H1 (cell line): ENCODE data around the gene KLF6. TPM values are rescaled to one million over a fixed set of nuclear protein-coding genes. Genes with fewer than 3 reads are reported as not detected.

Experiments used
- CTCF ChIA-PET: fragments of 300-600 bp; sonication (Branson Sonifier 250); formaldehyde crosslinking; loops from one replicate; lab custom pipeline; 2021; ENCODE audit not compliant: partially characterized antibody; lab: Charles Lee
- POLR2A ChIA-PET: fragments of 300-600 bp; sonication (Branson Sonifier 250); formaldehyde crosslinking; loops from one replicate; lab custom pipeline; 2021; ENCODE audit warnings: inconsistent platforms; ENCODE audit not compliant: partially characterized antibody; lab: Charles Lee
- DNase-seq, 2 experiments: peaks; one replicate each; pipeline versions ENCODE4 v3.0.0 to v3.0.0-alpha.2; 2010 to 2022; ENCODE audit warnings: low spot score in 2 of 2, low read depth in 1 of 2, mixed read lengths in 1 of 2
- FAIRE-seq: peaks from 2 replicates; lab custom pipeline; 2011; peaks lifted over from hg19 to GRCh38; lab: Jason Lieb, UNC
- H2AFZ ChIP-seq: 2 replicates; pipeline ENCODE4 v1.8.1; 2012; ENCODE audit warnings: low read length, inconsistent platforms
- H2AK5ac ChIP-seq: 2 replicates; pipeline ENCODE4 v1.6.1; 2013; ENCODE audit warnings: low read depth, low read length
- H2BK120ac ChIP-seq: replicated peaks from 2 replicates; pipeline ENCODE3; 2013; ENCODE audit warnings: low read depth, low read length, inconsistent platforms
- H2BK12ac ChIP-seq: 2 replicates; pipeline ENCODE4 v1.6.1; 2013; ENCODE audit warnings: low read depth, low read length
- H2BK15ac ChIP-seq: 2 replicates; pipeline ENCODE4 v1.6.1; 2013; ENCODE audit warnings: low read length
- H2BK20ac ChIP-seq: 2 replicates; pipeline ENCODE4 v1.6.1; 2013; ENCODE audit warnings: low read length
- H2BK5ac ChIP-seq: 2 replicates; pipeline ENCODE4 v1.6.1; 2013; ENCODE audit warnings: low read depth, low read length
- H3K14ac ChIP-seq: 2 replicates; pipeline ENCODE4 v1.6.1; 2013; ENCODE audit warnings: inconsistent platforms; ENCODE audit not compliant: insufficient read length
- H3K18ac ChIP-seq: 2 replicates; pipeline ENCODE4 v1.6.1; 2013; ENCODE audit warnings: low read length; ENCODE audit errors: extremely low read depth
- H3K23ac ChIP-seq: 2 replicates; pipeline ENCODE4 v1.6.1; 2013; ENCODE audit warnings: inconsistent platforms; ENCODE audit not compliant: insufficient read length
- H3K23me2 ChIP-seq: 2 replicates; pipeline ENCODE4 v1.6.1; 2013; ENCODE audit warnings: low read depth, low read length
- H3K27ac ChIP-seq: 2 replicates; pipeline ENCODE4 v1.6.1; 2011; ENCODE audit warnings: low read depth, low read length, inconsistent platforms
- H3K27me3 ChIP-seq, 4 experiments: replicated peaks in 1 of 4; 1 replicate in 1 of 4; 2 replicates in 3 of 4; pipeline versions ENCODE4 v1.6.1 to v1.8.1; 2011 to 2013; ENCODE audit warnings: low read length in 3 of 4, mild to moderate bottlenecking in 3 of 4, inconsistent platforms in 2 of 4, mixed read lengths in 2 of 4, moderate library complexity in 1 of 4; ENCODE audit not compliant: control insufficient read depth in 3 of 4, insufficient read depth in 3 of 4; ENCODE audit errors: extremely low read depth in 1 of 4
- H3K36me3 ChIP-seq, 4 experiments: 2 replicates each; pipeline versions ENCODE4 v1.6.1 to v1.8.1; 2011 to 2013; ENCODE audit warnings: mild to moderate bottlenecking in 4 of 4, low read length in 3 of 4, moderate library complexity in 2 of 4, control low read depth in 1 of 4, inconsistent platforms in 1 of 4; ENCODE audit not compliant: insufficient read depth in 4 of 4, control insufficient read depth in 2 of 4
- H3K4ac ChIP-seq: replicated peaks from 2 replicates; pipeline ENCODE3; 2013; ENCODE audit warnings: low read length, low read depth, mixed read lengths, inconsistent platforms; ENCODE audit not compliant: insufficient read length
- H3K4me1 ChIP-seq, 4 experiments: replicated peaks in 1 of 4; 1 replicate in 1 of 4; 2 replicates in 3 of 4; pipeline versions ENCODE4 v1.6.1 to v1.8.1; 2011 to 2013; ENCODE audit warnings: low read length in 3 of 4, inconsistent platforms in 2 of 4, mixed read lengths in 1 of 4; ENCODE audit not compliant: insufficient read depth in 4 of 4, control insufficient read depth in 3 of 4
- H3K4me2 ChIP-seq, 2 experiments: 2 replicates each; pipeline versions ENCODE4 v1.6.1 to v1.8.1; 2011 to 2013; ENCODE audit warnings: low read depth in 2 of 2, low read length in 2 of 2, control low read depth in 1 of 2, inconsistent platforms in 1 of 2, mild to moderate bottlenecking in 1 of 2; ENCODE audit not compliant: insufficient read depth in 1 of 2
- H3K4me3 ChIP-seq, 4 experiments: fragments of 200-600, 300-600 bp in 1 of 4; sonication (generic), shearing (Covaris generic), sonication (Bioruptor Twin) in 1 of 4; 2 replicates each; pipeline versions ENCODE4 v1.5.1 to v1.8.1; 2011 to 2016; ENCODE audit warnings: low read length in 4 of 4, low read depth in 3 of 4, control low read depth in 2 of 4, inconsistent platforms in 2 of 4, mild to moderate bottlenecking in 2 of 4, mixed read lengths in 1 of 4, moderate library complexity in 1 of 4; ENCODE audit not compliant: insufficient read depth in 2 of 4; ENCODE audit errors: extremely low read depth in 1 of 4
- H3K56ac ChIP-seq: replicated peaks from 2 replicates; pipeline ENCODE3; 2013; ENCODE audit warnings: low read depth, mild to moderate bottlenecking, mixed read lengths, low read length, inconsistent platforms; ENCODE audit not compliant: insufficient read length
- H3K79me1 ChIP-seq: 2 replicates; pipeline ENCODE4 v1.6.1; 2013; ENCODE audit warnings: low read depth, low read length, control low read depth
- H3K79me2 ChIP-seq, 2 experiments: 2 replicates each; pipeline versions ENCODE4 v1.6.1 to v1.8.1; 2012 to 2013; ENCODE audit warnings: low read length in 2 of 2, mild to moderate bottlenecking in 2 of 2, inconsistent platforms in 1 of 2; ENCODE audit not compliant: insufficient read depth in 2 of 2, control insufficient read depth in 1 of 2
- H3K9ac ChIP-seq, 4 experiments: replicated peaks in 1 of 4; 1 replicate in 1 of 4; 2 replicates in 3 of 4; pipeline versions ENCODE4 v1.6.1 to v1.8.1; 2011 to 2013; ENCODE audit warnings: low read depth in 3 of 4, low read length in 3 of 4, control low read depth in 2 of 4, mild to moderate bottlenecking in 2 of 4, moderate library complexity in 2 of 4, inconsistent platforms in 1 of 4; ENCODE audit errors: extremely low read depth in 1 of 4
- H3K9me3 ChIP-seq, 2 experiments: 2 replicates each; pipeline versions ENCODE4 v1.6.1 to v1.8.1; 2012 to 2013; ENCODE audit warnings: mild to moderate bottlenecking in 2 of 2, moderate library complexity in 2 of 2, control low read depth in 1 of 2, inconsistent platforms in 1 of 2, low read depth in 1 of 2, low read length in 1 of 2, mixed read lengths in 1 of 2; ENCODE audit not compliant: insufficient read depth in 2 of 2
- H4K20me1 ChIP-seq, 2 experiments: replicated peaks in 1 of 2; 2 replicates each; pipeline versions ENCODE3 to v1.8.1; 2011 to 2013; ENCODE audit warnings: inconsistent platforms in 2 of 2, low read length in 2 of 2, mild to moderate bottlenecking in 1 of 2; ENCODE audit not compliant: insufficient read depth in 2 of 2, control insufficient read depth in 1 of 2
- H4K5ac ChIP-seq: 2 replicates; pipeline ENCODE4 v1.6.1; 2013; ENCODE audit warnings: low read length, low read depth, mixed read lengths, inconsistent platforms; ENCODE audit not compliant: insufficient read length
- H4K8ac ChIP-seq: 2 replicates; pipeline ENCODE4 v1.8.0; 2013; ENCODE audit warnings: mild to moderate bottlenecking, moderate library complexity, low read length, inconsistent platforms; ENCODE audit not compliant: insufficient read depth; ENCODE audit errors: extremely low read depth
- H4K91ac ChIP-seq: replicated peaks from 2 replicates; pipeline ENCODE3; 2013; ENCODE audit warnings: low read length, mixed read lengths, inconsistent platforms; ENCODE audit not compliant: insufficient read length
- BCL11A ChIP-seq, 2 experiments: IDR thresholded peaks; one replicate each; pipeline ENCODE4 v1.6.1; 2011; ENCODE audit warnings: low read depth in 2 of 2, low read length in 2 of 2, mild to moderate bottlenecking in 2 of 2
- CBX5 ChIP-seq: fragments of 300-800, 300-1000 bp; sonication (generic); IDR thresholded peaks from 2 replicates; pipeline ENCODE4 v1.7.1; 2016; ENCODE audit warnings: antibody characterized with exemption, low read length, low read depth
- CREB1 ChIP-seq: IDR thresholded peaks from 2 replicates; pipeline ENCODE4 v1.6.1; 2012; ENCODE audit warnings: inconsistent platforms
- FOSL1 ChIP-seq: IDR thresholded peaks from 2 replicates; pipeline ENCODE4 v1.6.1; 2011; ENCODE audit warnings: mild to moderate bottlenecking, low read depth, low read length, moderate library complexity; ENCODE audit not compliant: insufficient read depth
- KDM1A ChIP-seq: fragments of 200-600, 300-600 bp; sonication (generic); IDR thresholded peaks from 2 replicates; pipeline ENCODE4 v1.7.1; 2016; ENCODE audit warnings: mild to moderate bottlenecking, low read length, borderline replicate concordance
- SAP30 ChIP-seq: fragments of 300-600 bp; sonication (generic); IDR thresholded peaks from 2 replicates; pipeline ENCODE4 v1.7.1; 2012; ENCODE audit warnings: low read length, moderate library complexity, mild to moderate bottlenecking, inconsistent platforms; ENCODE audit not compliant: insufficient read depth, insufficient replicate concordance
- TAF1 ChIP-seq: IDR thresholded peaks from 2 replicates; pipeline ENCODE4 v1.6.1; 2011; ENCODE audit warnings: mild to moderate bottlenecking, low read depth, low read length
- WGBS, 2 experiments: shearing (Covaris generic) in 1 of 2; methylation state at CpG; one replicate each; pipeline versions ENCODE4 v1.1.6 to v1.1.7; 2013 to 2015; ENCODE audit warnings: low lambda C conversion rate in 2 of 2, mixed read lengths in 2 of 2, inconsistent platforms in 1 of 2, low coverage in 1 of 2, missing lambda C conversion rate in 1 of 2; ENCODE audit not compliant: insufficient replicate concordance in 2 of 2, insufficient coverage in 1 of 2, insufficient read length in 1 of 2; ENCODE audit errors: extremely low coverage in 1 of 2, missing lambda C conversion rate in 1 of 2; 5-methylcytosine and 5-hydroxymethylcytosine counted together
- polyA plus RNA-seq, 7 experiments: library from polyadenylated mRNA; depleted of rRNA in 3 of 7; stranded (reverse) in 5 of 7; unstranded in 2 of 7; fragments of >200 nt in 5 of 7; fragments of 200-250 nt in 2 of 7; gene quantifications; 1 replicate in 5 of 7; 2 replicates in 1 of 7; 4 replicates in 1 of 7; pipeline versions ENCODE4 v1.2.1 to v1.2.3, GENCODE V29; 2011 to 2013; ENCODE audit warnings: missing spikeins in 2 of 7, mixed read lengths in 2 of 7
- total RNA-seq: library from RNA; stranded (reverse); fragmentation: NEBNext Ultra II Directional; extraction: Animal tissue kit (Norgen Biotek cat#: 25700); gene quantifications from 2 replicates; pipeline ENCODE4 v1.2.1, GENCODE V29; 2021
- TF ChIP-seq, protein P1 (sequence below): IDR thresholded peaks from 2 replicates; pipeline ENCODE4 v1.6.1; 2011; ENCODE audit warnings: low read depth, mild to moderate bottlenecking, low read length; ENCODE audit not compliant: insufficient read depth

Gene KLF6
- total and polyA plus RNA-seq, 2 of the 8 experiments (the other 6 are each of a cell fraction or from before 2014, with no cell fraction given), result 5.7 to 19.5 TPM

DNA sequence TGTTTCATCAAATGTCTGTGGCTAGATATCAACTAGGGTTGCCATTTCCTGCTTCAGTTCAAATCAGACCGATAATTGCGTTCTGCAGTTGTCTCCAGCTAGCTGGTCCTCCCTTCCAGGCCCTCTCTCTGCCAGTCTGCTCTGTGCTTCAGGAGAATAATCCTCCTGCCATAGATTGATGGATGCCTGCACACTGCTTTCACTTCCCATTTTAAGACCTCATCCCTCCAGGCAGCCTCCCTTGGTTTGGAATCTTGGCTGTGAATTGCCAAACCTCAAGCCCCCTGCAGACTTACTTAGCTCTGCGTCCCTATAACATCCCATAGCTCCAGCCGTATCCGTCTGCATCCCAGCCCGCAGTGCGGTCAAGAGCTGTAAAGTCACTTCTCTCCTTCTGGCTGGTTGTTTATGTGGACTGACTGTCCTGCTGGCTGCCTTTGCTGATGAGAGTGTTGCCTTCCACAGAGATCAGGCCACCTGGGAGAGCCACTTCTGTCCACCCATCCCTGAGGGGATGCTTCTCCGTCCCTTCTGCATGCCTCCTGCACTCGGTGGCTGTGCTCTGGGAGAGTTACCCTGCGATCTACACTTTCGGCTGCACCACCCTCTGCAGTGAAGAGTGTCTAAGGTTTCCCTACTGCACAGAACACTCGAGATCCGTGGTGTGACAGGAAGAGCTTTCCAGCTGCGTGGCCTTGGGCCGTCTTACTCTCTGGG lies 22.4 kb upstream of the KLF6 start:
- DNase-seq, result no peak
- Histone ChIP-seq H2AK5ac (no peak overlapping the region), H3K36me3 (no peaks in the 10 kb centered on the region; a peak in 1 of 8 replicates), H2BK15ac (no peak overlapping the region), H3K9ac (no peak overlapping the region), H3K4me3 (no peak overlapping the region), H2BK20ac (no peak overlapping the region), H4K91ac (peak overlapping the region; percentile 25), H2BK5ac (no peak overlapping the region), H3K27ac (no peak overlapping the region), H3K27me3 (no peaks in the 10 kb centered on the region), H3K4me2 (no peak overlapping the region), H3K56ac (no peak overlapping the region), H2BK120ac (no peak overlapping the region), H3K79me2 (no peaks in the 10 kb centered on the region), H3K23me2 (peaks cover 6% of the 10 kb centered on the region; the same call in 1 of the 2 replicates), H2BK12ac (no peak overlapping the region), H3K79me1 (no peaks in the 10 kb centered on the region), H2AFZ (peak overlapping the region; percentile 45; the same call in 1 of the 2 replicates), H3K23ac (no peak overlapping the region), H3K4ac (no peak overlapping the region), H3K14ac (no peak overlapping the region), H3K4me1 (peaks cover 2 to 6% (median 2%) of the 10 kb centered on the region in 4 experiments; a peak in 1 of 7 replicates), H3K18ac (no peak overlapping the region), H3K9me3 (no peaks in the 10 kb centered on the region), H4K20me1 (no peaks in the 10 kb centered on the region), H4K8ac (no peak overlapping the region; the same call in 1 of the 2 replicates), H4K5ac (no peak overlapping the region)
- WGBS, 2 experiments, result 97% methylated on average over 15 of the region's 15 CpGs; no CpG with 5 or more reads in 1 of the 2 experiments
- no peak for FAIRE-seq
- CTCF ChIA-PET, result interaction anchor here (0.9 kb wide), 1 partner anchor 70 kb away, joined by 3 read pairs; no protein-coding TSS in a partner anchor
- TF ChIP-seq CREB1, result no peak
- TF ChIP-seq TAF1, result no peak
- TF ChIP-seq SAP30, result no peak
- TF ChIP-seq KDM1A, result no peak
- TF ChIP-seq BCL11A (IDR thresholded peaks at IDR 0.05; ENCODE audit: low read depth in 2 of 2, low read length in 2 of 2), result no peak
- TF ChIP-seq, protein P1, sequence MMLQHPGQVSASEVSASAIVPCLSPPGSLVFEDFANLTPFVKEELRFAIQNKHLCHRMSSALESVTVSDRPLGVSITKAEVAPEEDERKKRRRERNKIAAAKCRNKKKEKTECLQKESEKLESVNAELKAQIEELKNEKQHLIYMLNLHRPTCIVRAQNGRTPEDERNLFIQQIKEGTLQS, result no peak
- TF ChIP-seq FOSL1, result no peak
- TF ChIP-seq CBX5, result no peak
- POLR2A ChIA-PET, result interaction anchor here (1.3 kb wide), 1 partner anchor 22 kb away, joined by 4 read pairs; the partner anchor contains the start of gene KLF6
